DMS 273 (cell line): ENCODE measurements around the gene TM9SF1.

Experiments used
- DNase-seq: peaks from one replicate; lab custom pipeline; 2025; ENCODE audit not compliant: unreplicated experiment; lab: John Stamatoyannopoulos, UW

The TM9SF1 gene

DNA sequence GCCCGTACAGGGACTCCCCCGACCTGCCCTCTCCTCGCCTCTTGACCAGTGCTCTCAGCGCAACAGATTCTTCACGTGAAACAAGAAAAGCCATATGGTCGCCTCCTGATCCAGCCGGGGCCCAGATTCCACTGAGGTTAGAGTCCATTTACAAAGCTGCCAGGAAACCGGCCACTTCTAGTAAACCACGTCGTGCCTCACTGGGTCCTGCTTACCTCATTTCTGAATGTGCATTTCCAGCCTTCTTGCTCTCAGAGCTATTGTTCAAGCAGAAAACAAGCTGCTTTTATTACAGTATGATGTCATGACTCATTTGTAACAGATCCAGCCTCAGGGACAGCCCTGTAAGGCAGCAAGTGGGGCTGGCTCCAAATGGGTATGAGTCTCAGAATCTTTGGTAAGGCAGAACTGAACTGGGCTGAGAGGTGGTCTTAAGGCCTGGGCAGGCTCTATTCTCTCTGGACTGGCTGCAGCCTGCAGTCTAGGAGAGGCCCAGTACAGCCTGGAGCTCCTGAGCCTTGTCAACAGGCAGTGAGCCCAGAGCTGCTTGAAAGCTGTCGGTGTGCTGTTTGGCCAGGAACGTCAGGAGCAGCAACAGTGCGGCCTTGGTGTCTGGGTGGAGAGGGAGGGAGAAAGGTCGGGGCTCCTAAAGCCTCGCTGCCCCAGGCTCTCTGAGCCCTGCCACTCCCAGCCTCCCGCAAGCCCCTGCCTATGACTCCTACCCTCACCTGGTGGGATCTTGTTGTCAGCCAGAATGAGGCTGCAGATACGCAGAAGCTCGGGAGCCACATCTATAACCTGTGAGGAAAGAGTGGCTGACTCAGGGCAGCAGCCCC lies 15.1 kb downstream of the TM9SF1 start:
- DNase-seq: peak; percentile 58

- peak; percentile 66 for DNase-seq
Measured at GRCh38 chr14:24179294-24179960, 15.8 kb downstream of the TM9SF1 start.

- DNase-seq: peak; percentile 66
Measured at GRCh38 chr14:24178399-24179178, 16.7 kb downstream of the TM9SF1 start.

DNA sequence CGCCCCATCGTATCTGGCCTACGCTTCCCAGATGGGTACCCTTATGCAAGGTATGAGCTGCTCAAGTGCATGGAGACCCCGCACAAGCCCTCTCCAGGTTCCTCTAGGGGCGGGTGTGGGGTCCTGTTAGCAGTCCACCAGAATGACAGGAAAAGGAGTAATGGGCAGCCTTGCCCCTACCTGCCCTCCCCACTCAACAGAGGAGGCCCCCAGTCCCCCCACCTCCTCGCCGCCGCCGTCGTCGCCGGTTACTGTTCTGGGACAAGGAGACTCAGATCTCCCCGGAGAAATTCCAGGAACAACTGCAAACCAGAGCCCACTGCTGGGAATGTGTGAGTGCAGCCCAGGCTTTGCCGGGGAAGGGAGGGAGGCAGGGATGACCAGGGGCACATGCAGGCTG lies 17.4 kb downstream of the TM9SF1 start:
- no peak for DNase-seq

- no peak for DNase-seq
Measured at GRCh38 chr14:24177041-24177825, 18.0 kb downstream of the TM9SF1 start.

GRCh38 chr14:24176599-24176998 lies 18.6 kb downstream of the TM9SF1 start:
- DNase-seq: no peak

GRCh38 chr14:24172871-24173281 lies 22.4 kb downstream of the TM9SF1 start:
- DNase-seq: peak; percentile 54

GRCh38 chr14:24172261-24172860 lies 22.9 kb downstream of the TM9SF1 start:
- DNase-seq: peak; percentile 75

DNA sequence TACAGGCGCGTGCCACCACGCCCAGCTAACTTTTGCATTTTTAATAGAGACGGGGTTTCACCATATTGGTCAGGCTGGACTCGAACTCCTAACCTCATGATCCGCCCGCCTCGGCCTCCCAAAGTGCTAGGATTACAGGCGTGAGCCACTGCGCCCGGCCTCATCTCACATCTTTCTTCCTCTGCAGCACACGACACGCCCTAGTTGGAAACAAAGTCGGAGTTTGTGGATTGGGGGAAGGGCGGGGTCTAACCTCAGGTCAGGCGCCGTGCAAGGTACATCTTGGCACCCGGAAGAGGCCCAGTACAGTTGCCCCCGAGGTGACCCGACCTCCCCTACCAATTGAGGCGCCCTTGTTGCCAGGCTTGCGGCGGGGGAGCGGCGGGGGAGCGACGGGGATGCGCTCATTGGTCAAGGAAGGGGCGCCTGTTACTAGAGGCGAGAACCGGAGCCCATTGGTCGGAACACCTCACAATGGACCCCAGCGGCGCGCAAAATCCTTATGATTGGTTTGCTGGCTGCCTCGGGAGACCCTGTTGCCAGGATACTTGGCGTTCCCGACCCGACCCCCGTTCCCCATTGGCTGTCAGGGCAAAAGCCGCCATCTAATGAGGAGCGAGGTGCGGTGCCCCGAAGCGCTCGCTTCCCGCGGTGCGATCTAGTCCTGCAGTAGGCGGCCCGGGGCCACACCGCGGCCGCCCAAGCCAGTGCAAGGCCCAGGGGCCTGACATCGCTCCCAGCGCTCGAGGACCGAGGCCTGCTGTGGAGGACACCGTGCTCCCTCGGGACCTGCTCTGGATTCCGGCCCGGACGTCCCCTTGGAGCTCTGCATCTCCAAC lies 23.6 kb downstream of the TM9SF1 start, which contains the start of gene REC8:
REC8 (plus strand) TSS at position 659 of the 839 bp plus-strand sequence. CDS start 473 bp downstream, outside the sequence.
- peak; percentile 99 for DNase-seq

DNA sequence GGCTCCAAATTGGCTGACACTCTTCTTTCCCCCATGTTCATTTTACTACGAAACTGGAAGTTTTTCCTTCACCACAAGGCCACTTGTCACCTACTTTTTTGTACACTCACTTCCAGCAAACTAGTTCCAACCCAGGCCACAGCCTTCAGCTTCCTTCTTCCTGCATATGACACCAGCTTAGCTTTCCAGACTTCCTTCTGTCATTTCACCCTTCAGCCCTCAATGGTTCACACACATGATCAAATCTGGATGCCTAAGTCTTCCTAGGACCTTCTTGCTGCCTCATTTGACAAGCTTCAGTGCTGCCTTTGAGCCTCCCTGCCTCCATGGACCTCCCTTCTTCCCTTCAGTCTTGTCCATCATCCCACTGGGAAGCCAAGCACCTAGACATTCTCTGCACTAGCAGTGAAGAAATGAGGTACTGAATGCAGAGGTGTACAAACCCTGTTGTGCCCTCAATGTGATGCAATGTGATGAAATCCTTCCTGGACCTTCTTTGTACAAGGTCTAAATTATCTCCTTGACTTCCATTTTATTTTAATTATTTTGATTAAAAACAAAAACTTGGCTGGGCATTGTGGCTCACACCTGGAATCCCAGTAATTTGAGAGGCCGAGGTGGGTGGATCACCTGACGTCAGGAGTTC lies 27.6 kb downstream of the TM9SF1 start:
- no peak for DNase-seq

- no peak for DNase-seq
Measured at GRCh38 chr14:24165785-24166184, 29.5 kb downstream of the TM9SF1 start.

- DNase-seq: no peak
Measured at GRCh38 chr14:24164518-24164991, 30.7 kb downstream of the TM9SF1 start.

GRCh38 chr14:24162093-24162492 lies 33.1 kb downstream of the TM9SF1 start:
- DNase-seq: no peak

- DNase-seq: peak; percentile 98
Measured at GRCh38 chr14:24160850-24161804, 34.1 kb downstream of the TM9SF1 start, which contains the start of gene IRF9. IRF9 (plus strand) TSS chr14:24161265; CDS start chr14:24162145, 880 bp downstream.

GRCh38 chr14:24160499-24160849 lies 34.8 kb downstream of the TM9SF1 start:
- no peak for DNase-seq

DNA sequence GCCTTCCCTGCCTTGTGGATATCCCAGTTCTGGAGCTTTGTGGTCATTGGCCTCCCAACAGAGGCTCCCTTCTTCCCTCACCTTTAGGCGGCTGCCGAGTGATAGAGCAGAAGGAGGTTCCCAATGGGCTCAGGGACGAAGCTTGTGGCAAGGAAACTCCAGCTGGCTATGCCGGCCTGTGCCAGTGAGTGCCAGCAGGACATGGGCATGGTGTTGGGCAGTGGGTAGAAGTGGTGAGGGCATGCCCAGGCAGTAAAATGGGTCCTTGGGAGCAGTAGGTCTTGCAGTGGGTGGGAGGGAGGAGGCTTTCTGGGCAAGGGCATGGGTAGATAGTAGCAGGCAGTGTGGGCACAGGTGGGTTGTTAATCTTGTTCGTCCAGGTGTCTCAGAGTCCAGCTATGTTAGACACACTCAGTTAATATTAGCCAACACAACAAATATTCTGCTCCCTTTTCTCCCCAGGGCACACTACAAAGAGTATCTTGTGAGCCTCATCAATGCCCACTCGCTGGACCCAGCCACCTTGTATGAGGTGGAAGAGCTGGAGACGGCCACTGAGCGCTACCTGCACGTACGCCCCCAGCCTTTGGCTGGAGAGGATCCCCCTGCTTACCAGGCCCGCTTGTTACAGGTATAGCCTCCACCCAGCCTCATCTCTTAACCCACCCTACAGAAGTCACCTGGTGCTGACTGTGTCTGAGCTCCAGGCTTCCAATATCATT lies 35.3 kb downstream of the TM9SF1 start:
- no peak for DNase-seq

DNA sequence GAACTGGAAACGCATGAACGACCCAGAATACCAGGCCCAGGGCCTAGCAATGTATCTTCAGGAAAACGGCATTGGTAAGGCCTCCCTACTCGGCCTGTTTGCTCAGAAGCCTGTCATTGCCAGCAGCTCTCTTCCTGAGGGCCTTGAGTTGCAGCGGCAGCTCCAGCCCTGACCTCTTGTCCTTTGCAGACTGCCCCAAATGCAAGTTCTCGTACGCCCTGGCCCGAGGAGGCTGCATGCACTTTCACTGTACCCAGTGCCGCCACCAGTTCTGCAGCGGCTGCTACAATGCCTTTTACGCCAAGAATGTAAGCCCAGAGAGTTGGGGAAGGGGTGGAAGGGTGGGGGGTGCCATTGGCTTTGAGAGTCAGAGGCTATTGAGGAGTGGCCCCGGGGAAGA lies 37.9 kb downstream of the TM9SF1 start:
- DNase-seq: no peak
